ENCODE results near the gene TRERF1.

- TF ChIP-seq CTCF (IDR thresholded peaks at IDR 0.05) (no peak), POLR2A (IDR thresholded peaks at IDR 0.05) (no peak)
Observed at GRCh38 chr6:42276034-42276890, 175.5 kb downstream of the TRERF1 start.

All from thyroid gland (tissue), 4 donors.